GM12891 (cell line): ENCODE data around the gene NLGN3.

Source experiments
- POLR2A ChIP-seq: IDR thresholded peaks from 2 replicates; pipeline ENCODE4 v1.6.1; 2011; ENCODE audit warnings: low read depth, low read length, control low read depth
- POLR2AphosphoS5 ChIP-seq: IDR thresholded peaks from 2 replicates; pipeline ENCODE4 v1.6.1; 2011; ENCODE audit warnings: low read depth, low read length, control low read depth
- SPI1 ChIP-seq: IDR thresholded peaks from 2 replicates; pipeline ENCODE4 v1.6.1; 2011; ENCODE audit warnings: low read depth, low read length, control low read depth
- TAF1 ChIP-seq: IDR thresholded peaks from 2 replicates; pipeline ENCODE4 v1.6.1; 2011; ENCODE audit warnings: low read depth, low read length, control low read depth

DNA sequence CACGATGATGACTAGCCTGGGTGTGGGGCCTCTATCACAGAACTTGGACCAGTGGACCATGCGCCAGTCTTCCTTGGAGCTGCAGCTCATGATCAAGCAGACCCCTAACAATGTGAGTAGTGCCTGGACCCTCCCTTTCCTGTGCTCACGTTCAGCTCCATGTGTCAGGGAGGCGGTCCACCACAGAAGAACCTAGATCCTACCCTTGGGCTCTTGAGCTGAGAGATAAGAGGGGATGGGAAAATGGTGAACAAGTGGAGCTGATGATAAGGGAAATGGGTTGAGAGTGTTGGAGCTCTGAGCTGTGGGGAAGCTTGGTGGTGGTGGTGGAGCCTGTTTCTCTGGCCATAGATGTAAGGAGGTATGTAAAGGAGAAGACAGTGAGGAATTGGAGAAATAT, 13.1 kb upstream of the NLGN3 start:
- TF ChIP-seq POLR2A (no peak), POLR2AphosphoS5 (no peak), SPI1 (no peak), TAF1 (no peak)
